Measurements from ENCODE around the gene MED13L.

Gene MED13L

GRCh38 chr12:115953031-115953430, 324.5 kb downstream of the MED13L start:
- TF ChIP-seq ESRRG (CRISPR knock-in tag; IDR thresholded peaks at IDR 0.05) (no peak), POU6F1 (CRISPR knock-in tag; IDR thresholded peaks at IDR 0.05; ENCODE audit: borderline replicate concordance, low read depth) (no peak), TSHZ2 (CRISPR knock-in tag; IDR thresholded peaks at IDR 0.05) (no peak), ISL1 (CRISPR knock-in tag; IDR thresholded peaks at IDR 0.05) (no peak), CREB5 (CRISPR knock-in tag; IDR thresholded peaks at IDR 0.05; ENCODE audit: low read depth) (no peak), OSR1 (CRISPR knock-in tag; IDR thresholded peaks at IDR 0.05) (no peak), ZFP30 (CRISPR knock-in tag; IDR thresholded peaks at IDR 0.05) (no peak), GLIS3 (CRISPR knock-in tag; IDR thresholded peaks at IDR 0.05) (no peak), ZNF70 (CRISPR knock-in tag; IDR thresholded peaks at IDR 0.05) (no peak)
- ATAC-seq: no peak

GRCh38 chr12:115950959-115951358, 326.5 kb downstream of the MED13L start:
- no peak for TF ChIP-seq RARB (CRISPR knock-in tag; IDR thresholded peaks at IDR 0.05)
- TF ChIP-seq TSHZ2 (CRISPR knock-in tag; IDR thresholded peaks at IDR 0.05): no peak
- TF ChIP-seq POU6F1 (CRISPR knock-in tag; IDR thresholded peaks at IDR 0.05; ENCODE audit: borderline replicate concordance, low read depth): no peak
- TF ChIP-seq TOX (CRISPR knock-in tag; IDR thresholded peaks at IDR 0.05; ENCODE audit: borderline replicate concordance): no peak
- TF ChIP-seq ARNTL (CRISPR knock-in tag; IDR thresholded peaks at IDR 0.05; ENCODE audit: borderline replicate concordance, low read depth): no peak
- TF ChIP-seq CSRNP3 (CRISPR knock-in tag; IDR thresholded peaks at IDR 0.05): no peak
- TF ChIP-seq GLIS3 (CRISPR knock-in tag; IDR thresholded peaks at IDR 0.05): no peak
- no peak for TF ChIP-seq ZNF70 (CRISPR knock-in tag; IDR thresholded peaks at IDR 0.05)
- no peak for TF ChIP-seq ZNF8 (CRISPR knock-in tag; IDR thresholded peaks at IDR 0.05)
- TF ChIP-seq ZFP30 (CRISPR knock-in tag; IDR thresholded peaks at IDR 0.05): no peak
- no peak for ATAC-seq

- TF ChIP-seq CREB5 (CRISPR knock-in tag; IDR thresholded peaks at IDR 0.05; ENCODE audit: low read depth): no peak
- no peak for TF ChIP-seq POU6F1 (CRISPR knock-in tag; IDR thresholded peaks at IDR 0.05; ENCODE audit: borderline replicate concordance, low read depth)
- TF ChIP-seq CSDC2 (CRISPR knock-in tag; IDR thresholded peaks at IDR 0.05): no peak
- no peak for TF ChIP-seq ZFP3 (CRISPR knock-in tag; IDR thresholded peaks at IDR 0.05)
- TF ChIP-seq ISL1 (CRISPR knock-in tag; IDR thresholded peaks at IDR 0.05): no peak
- no peak for TF ChIP-seq PATZ1 (CRISPR knock-in tag; IDR thresholded peaks at IDR 0.05; ENCODE audit: borderline replicate concordance)
- no peak for TF ChIP-seq ZFP30 (CRISPR knock-in tag; IDR thresholded peaks at IDR 0.05)
- no peak for ATAC-seq
Measured at GRCh38 chr12:115949675-115950074, 327.8 kb downstream of the MED13L start.
